ENCODE results near the gene NTM.

Gene NTM

DNA sequence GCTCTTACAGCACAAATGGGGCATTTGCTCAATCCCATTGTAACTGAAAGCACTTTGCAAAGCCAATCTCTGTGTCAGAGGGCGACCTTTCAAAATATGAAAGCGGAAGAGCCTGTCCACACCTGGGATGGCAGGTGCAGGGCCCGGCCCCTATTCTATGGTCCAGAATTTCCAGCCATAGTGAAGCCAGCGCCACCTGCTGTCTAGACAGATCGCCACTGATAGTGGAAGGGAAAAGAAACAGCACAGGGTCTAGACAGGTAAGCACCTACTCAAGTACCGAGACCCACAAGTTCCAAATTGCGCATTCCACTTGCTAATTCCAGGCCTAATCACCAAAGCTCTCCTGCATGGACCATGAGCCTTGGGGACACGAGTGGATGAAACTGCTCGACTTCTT, 141.4 kb downstream of the NTM start:
- no peak overlapping the region for H3K9ac ChIP-seq (ENCODE audit: low read depth, low read length)
- H3K4me1 ChIP-seq (ENCODE audit: control insufficient read depth, insufficient read depth, low read length), result no peaks in the 10 kb centered on the region
- no peak overlapping the region for H3K4me2 ChIP-seq (ENCODE audit: low read length)
- H3K36me3 ChIP-seq (ENCODE audit: insufficient read depth, low read length), result no peaks in the 10 kb centered on the region
- H3K9me3 ChIP-seq (replicated peaks; ENCODE audit: low read length), result no peaks in the 10 kb centered on the region
- H3K27me3 ChIP-seq (ENCODE audit: control insufficient read depth, insufficient read depth, low read length), result no peaks in the 10 kb centered on the region
- H3K4me3 ChIP-seq (ENCODE audit: low read length), result no peak overlapping the region

DNA sequence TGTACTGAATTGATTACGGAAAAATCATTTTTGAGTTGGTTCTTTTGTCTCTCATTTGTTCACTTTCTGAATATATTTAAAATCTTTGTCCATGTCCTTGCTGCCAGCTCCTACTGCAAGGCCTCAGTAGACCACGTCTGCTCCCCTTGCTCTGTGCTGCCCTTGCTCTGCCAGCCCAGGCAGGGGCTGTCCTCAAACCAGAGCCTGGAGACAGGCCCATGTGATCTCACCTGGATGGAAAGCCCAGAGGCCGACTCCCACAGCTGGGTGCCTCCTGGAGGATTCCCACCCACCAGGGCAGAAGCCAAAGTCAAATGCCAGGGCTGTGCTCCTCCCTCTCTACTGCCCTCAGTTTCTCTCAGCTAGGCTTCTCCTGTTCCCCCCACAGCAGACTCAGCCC, 141.8 kb downstream of the NTM start:
- no peak overlapping the region for H3K4me2 ChIP-seq (ENCODE audit: low read length)
- no peaks in the 10 kb centered on the region for H3K4me1 ChIP-seq (ENCODE audit: control insufficient read depth, insufficient read depth, low read length)
- H3K9me3 ChIP-seq (replicated peaks; ENCODE audit: low read length), result no peaks in the 10 kb centered on the region
- no peaks in the 10 kb centered on the region for H3K27me3 ChIP-seq (ENCODE audit: control insufficient read depth, insufficient read depth, low read length)
- H3K4me3 ChIP-seq (ENCODE audit: low read length), result no peak overlapping the region
- no peak overlapping the region for H3K9ac ChIP-seq (ENCODE audit: low read depth, low read length)
- H3K36me3 ChIP-seq (ENCODE audit: insufficient read depth, low read length), result no peaks in the 10 kb centered on the region

DNA sequence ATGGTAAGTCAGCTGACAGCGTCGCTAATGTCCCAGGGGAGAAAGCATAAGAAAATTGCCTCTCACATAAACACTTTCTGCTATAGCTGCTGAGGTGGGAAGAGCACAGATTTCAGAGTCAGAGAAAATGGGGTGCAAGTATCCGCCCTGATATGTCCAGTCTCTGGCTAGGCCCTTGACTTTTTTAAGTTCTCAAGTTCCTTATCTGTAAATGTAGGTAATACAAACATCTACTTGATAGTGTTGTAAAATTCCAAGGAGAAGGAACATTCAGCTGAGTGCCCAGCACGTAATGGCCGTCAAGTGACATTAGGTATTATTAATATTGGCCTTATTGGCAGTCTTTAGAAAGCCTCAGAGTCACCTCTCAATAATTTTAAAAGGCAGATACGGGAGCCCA, 143.6 kb downstream of the NTM start:
- no peaks in the 10 kb centered on the region for H3K9me3 ChIP-seq (replicated peaks; ENCODE audit: low read length)
- H3K4me2 ChIP-seq (ENCODE audit: low read length), result no peak overlapping the region
- no peaks in the 10 kb centered on the region for H3K36me3 ChIP-seq (ENCODE audit: insufficient read depth, low read length)
- no peaks in the 10 kb centered on the region for H3K4me1 ChIP-seq (ENCODE audit: control insufficient read depth, insufficient read depth, low read length)
- no peak overlapping the region for H3K9ac ChIP-seq (ENCODE audit: low read depth, low read length)
- H3K27me3 ChIP-seq (ENCODE audit: control insufficient read depth, insufficient read depth, low read length), result no peaks in the 10 kb centered on the region
- no peak overlapping the region for H3K4me3 ChIP-seq (ENCODE audit: low read length)

DNA sequence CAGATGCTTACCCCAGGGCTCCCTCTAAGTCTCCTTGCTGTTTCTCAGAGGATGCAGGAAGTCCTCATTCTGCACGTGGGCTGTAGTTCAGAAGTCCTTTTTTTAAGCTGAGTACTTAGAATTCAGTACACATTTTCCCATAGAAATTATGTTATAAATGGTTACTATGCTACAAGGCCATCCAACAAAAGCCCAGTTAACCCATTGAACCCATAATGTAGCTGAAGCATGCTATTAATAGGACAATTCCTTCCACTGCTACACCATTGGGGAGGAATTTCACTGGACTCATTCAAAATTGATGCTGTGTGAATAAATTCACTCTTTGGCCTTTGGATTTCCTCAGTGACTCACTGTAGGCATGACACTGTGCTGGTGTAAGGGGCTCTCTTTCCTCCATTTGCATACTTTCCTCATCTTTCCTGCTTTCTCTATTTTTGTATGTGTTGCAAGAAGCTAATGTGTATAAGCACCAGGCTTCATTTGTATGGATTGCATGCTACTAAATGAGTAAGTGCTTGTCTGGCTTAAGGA, 148.0 kb downstream of the NTM start:
- H3K36me3 ChIP-seq (ENCODE audit: insufficient read depth, low read length), result no peaks in the 10 kb centered on the region
- H3K27me3 ChIP-seq (ENCODE audit: control insufficient read depth, insufficient read depth, low read length), result no peaks in the 10 kb centered on the region
- H3K9me3 ChIP-seq (replicated peaks; ENCODE audit: low read length), result no peaks in the 10 kb centered on the region
- H3K9ac ChIP-seq (ENCODE audit: low read depth, low read length), result no peak overlapping the region
- H3K4me3 ChIP-seq (ENCODE audit: low read length), result no peak overlapping the region
- H3K4me2 ChIP-seq (ENCODE audit: low read length), result no peak overlapping the region
- H3K4me1 ChIP-seq (ENCODE audit: control insufficient read depth, insufficient read depth, low read length), result no peaks in the 10 kb centered on the region

DNA sequence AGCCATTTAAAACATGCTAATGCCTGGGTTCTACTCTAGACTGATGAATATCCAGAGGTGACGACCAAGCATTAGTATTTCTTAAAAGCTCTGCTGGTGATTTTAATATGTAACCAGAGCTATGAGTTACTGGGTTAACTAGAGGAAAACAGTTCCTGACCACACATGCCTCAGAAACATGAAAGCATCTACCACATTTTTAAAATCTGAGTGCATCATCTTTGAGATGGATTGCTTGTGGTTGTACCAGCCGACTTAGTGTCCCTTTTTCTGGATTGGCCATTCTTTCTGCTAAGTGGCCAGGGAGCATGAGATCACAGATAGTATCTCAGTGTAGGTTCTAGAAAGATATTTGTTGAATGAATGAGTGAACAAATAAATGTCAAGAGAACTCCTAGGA, 152.4 kb downstream of the NTM start:
- no peaks in the 10 kb centered on the region for H3K9me3 ChIP-seq (replicated peaks; ENCODE audit: low read length)
- H3K9ac ChIP-seq (ENCODE audit: low read depth, low read length), result no peak overlapping the region
- H3K36me3 ChIP-seq (ENCODE audit: insufficient read depth, low read length), result no peaks in the 10 kb centered on the region
- no peaks in the 10 kb centered on the region for H3K4me1 ChIP-seq (ENCODE audit: control insufficient read depth, insufficient read depth, low read length)
- H3K4me2 ChIP-seq (ENCODE audit: low read length), result no peak overlapping the region
- H3K4me3 ChIP-seq (ENCODE audit: low read length), result no peak overlapping the region
- H3K27me3 ChIP-seq (ENCODE audit: control insufficient read depth, insufficient read depth, low read length), result no peaks in the 10 kb centered on the region

DNA sequence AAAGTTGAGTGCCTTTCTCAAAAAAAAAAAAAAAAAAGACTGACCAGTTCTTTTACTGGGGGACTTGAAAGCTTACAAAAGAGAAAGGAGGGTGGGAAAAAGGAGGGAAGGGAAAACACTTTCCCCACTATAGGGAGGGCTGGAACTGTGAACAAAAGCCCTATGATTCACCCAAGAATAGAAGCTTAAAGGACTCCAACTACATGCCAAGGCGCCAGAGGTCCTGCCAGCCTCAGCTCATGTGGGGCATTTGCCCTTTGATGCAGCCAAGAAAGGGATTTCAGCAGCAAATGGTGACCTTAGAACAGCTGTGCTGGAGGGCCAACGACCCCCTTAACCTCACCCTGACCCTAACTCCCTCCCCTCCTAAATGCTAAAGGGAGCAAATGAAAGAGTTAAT, 160.0 kb downstream of the NTM start:
- Histone ChIP-seq H3K27me3 (ENCODE audit: control insufficient read depth, insufficient read depth, low read length) (no peaks in the 10 kb centered on the region), H3K9me3 (replicated peaks; ENCODE audit: low read length) (no peaks in the 10 kb centered on the region), H3K9ac (ENCODE audit: low read depth, low read length) (no peak overlapping the region), H3K36me3 (ENCODE audit: insufficient read depth, low read length) (no peaks in the 10 kb centered on the region), H3K4me1 (ENCODE audit: control insufficient read depth, insufficient read depth, low read length) (no peaks in the 10 kb centered on the region), H3K4me2 (ENCODE audit: low read length) (no peak overlapping the region), H3K4me3 (ENCODE audit: low read length) (no peak overlapping the region)

DNA sequence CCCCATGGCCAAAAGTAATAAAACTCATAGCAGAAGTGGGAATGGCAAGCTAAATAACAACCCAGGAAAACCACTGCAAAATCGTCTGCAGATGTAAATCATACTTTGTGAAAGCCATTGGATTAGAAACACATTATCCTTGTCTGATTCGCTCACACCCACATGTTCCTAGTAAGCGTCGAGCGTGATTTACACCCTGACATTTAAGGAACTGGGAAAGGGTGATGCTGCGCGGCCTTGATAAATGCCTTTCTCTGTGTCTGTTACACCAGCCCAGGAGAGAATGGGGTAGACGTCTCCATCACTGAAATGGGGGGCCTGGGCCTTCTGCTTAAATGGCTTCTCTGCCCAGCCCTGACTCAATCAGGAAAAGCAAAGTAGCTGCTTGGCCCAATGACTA, 162.7 kb downstream of the NTM start:
- no peaks in the 10 kb centered on the region for H3K27me3 ChIP-seq (ENCODE audit: control insufficient read depth, insufficient read depth, low read length)
- no peak overlapping the region for H3K4me2 ChIP-seq (ENCODE audit: low read length)
- no peaks in the 10 kb centered on the region for H3K4me1 ChIP-seq (ENCODE audit: control insufficient read depth, insufficient read depth, low read length)
- H3K9ac ChIP-seq (ENCODE audit: low read depth, low read length), result no peak overlapping the region
- H3K9me3 ChIP-seq (replicated peaks; ENCODE audit: low read length), result no peaks in the 10 kb centered on the region
- H3K36me3 ChIP-seq (ENCODE audit: insufficient read depth, low read length), result no peaks in the 10 kb centered on the region
- H3K4me3 ChIP-seq (ENCODE audit: low read length), result no peak overlapping the region

DNA sequence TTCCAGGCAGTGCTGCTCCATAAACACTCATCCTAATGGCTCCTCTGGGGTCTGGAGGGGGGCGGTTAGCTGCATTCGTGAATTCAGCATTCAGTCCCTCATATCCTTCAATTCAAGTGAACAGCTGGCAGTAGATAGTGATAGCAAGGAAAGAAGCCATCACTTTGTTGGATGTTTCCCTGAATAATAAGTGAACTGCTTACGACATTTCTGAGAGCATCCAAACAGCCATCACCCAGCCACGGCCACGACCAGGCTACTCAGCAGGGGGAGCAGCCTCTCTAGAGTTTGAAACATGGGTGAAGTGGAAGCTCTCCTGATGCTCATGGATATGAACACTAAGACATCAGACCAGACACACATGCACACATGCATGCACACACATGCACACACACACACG, 163.6 kb downstream of the NTM start:
- no peak overlapping the region for H3K4me3 ChIP-seq (ENCODE audit: low read length)
- no peaks in the 10 kb centered on the region for H3K4me1 ChIP-seq (ENCODE audit: control insufficient read depth, insufficient read depth, low read length)
- no peak overlapping the region for H3K4me2 ChIP-seq (ENCODE audit: low read length)
- no peaks in the 10 kb centered on the region for H3K27me3 ChIP-seq (ENCODE audit: control insufficient read depth, insufficient read depth, low read length)
- no peaks in the 10 kb centered on the region for H3K36me3 ChIP-seq (ENCODE audit: insufficient read depth, low read length)
- H3K9ac ChIP-seq (ENCODE audit: low read depth, low read length), result no peak overlapping the region
- no peaks in the 10 kb centered on the region for H3K9me3 ChIP-seq (replicated peaks; ENCODE audit: low read length)

DNA sequence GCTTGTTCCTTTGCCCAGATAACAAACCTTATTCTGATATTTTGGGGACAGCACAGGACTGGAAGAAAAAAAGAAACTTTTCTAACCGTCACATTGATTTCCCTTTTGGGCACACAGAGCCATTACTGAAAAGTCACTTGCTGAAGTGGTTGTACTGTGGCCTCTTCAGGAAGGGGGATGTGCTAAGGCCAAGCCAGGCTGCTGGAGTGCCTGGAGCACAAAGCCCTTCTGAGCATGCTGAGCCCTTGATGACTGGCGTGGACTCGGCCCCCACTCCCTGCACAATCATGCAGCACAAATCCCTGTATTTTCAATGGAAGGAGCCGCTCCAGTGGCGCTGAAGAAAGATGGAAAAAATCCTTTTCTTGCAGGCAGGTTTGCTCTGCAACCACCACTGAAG, 164.2 kb downstream of the NTM start:
- Histone ChIP-seq H3K27me3 (ENCODE audit: control insufficient read depth, insufficient read depth, low read length) (no peaks in the 10 kb centered on the region), H3K4me2 (ENCODE audit: low read length) (no peak overlapping the region), H3K9me3 (replicated peaks; ENCODE audit: low read length) (no peaks in the 10 kb centered on the region), H3K4me3 (ENCODE audit: low read length) (no peak overlapping the region), H3K9ac (ENCODE audit: low read depth, low read length) (no peak overlapping the region), H3K36me3 (ENCODE audit: insufficient read depth, low read length) (no peaks in the 10 kb centered on the region), H3K4me1 (ENCODE audit: control insufficient read depth, insufficient read depth, low read length) (no peaks in the 10 kb centered on the region)

DNA sequence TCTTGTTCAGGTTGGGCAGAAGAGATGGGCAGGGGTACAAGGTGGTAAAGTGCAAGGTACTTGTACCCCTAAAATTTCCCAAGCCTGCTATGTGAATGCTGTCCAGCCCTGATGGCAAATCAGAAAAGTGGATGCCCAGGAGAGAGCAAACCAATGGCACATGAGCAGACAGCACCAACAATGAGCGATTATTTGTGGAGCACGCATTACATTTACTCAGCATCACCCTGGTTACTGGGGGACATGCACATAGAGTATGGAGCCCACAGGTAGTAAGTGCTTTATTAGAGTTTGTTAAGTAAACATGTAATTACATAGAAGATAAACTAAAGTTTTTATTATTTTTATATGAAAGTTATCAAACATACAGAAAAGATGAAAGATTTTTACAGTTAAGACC, 165.7 kb downstream of the NTM start:
- Histone ChIP-seq H3K36me3 (ENCODE audit: insufficient read depth, low read length) (no peaks in the 10 kb centered on the region), H3K4me3 (ENCODE audit: low read length) (no peak overlapping the region), H3K27me3 (ENCODE audit: control insufficient read depth, insufficient read depth, low read length) (no peaks in the 10 kb centered on the region), H3K9me3 (replicated peaks; ENCODE audit: low read length) (no peaks in the 10 kb centered on the region), H3K9ac (ENCODE audit: low read depth, low read length) (no peak overlapping the region), H3K4me1 (ENCODE audit: control insufficient read depth, insufficient read depth, low read length) (no peaks in the 10 kb centered on the region), H3K4me2 (ENCODE audit: low read length) (no peak overlapping the region)

DNA sequence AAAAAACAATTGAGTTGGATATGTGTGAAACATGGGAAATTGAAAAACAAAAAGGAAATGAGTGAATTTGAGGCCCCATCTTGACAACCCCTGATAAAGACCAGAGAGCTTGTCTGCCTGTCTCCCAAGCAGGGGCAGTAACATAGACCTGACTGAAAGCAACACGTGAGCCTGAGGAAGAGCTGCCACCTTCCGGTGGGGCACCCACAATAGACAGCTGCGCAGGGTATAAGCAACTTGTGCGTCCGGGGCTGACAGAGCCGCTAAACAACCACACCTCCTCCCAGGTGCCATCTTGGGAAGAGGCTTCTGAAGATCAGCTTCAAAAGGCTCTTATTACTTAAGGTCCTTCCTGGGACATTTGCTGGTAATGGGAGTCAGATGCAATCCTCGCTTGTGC, 166.8 kb downstream of the NTM start:
- Histone ChIP-seq H3K9ac (ENCODE audit: low read depth, low read length) (no peak overlapping the region), H3K9me3 (replicated peaks; ENCODE audit: low read length) (no peaks in the 10 kb centered on the region), H3K4me2 (ENCODE audit: low read length) (no peak overlapping the region), H3K4me3 (ENCODE audit: low read length) (no peak overlapping the region), H3K4me1 (ENCODE audit: control insufficient read depth, insufficient read depth, low read length) (no peaks in the 10 kb centered on the region), H3K36me3 (ENCODE audit: insufficient read depth, low read length) (no peaks in the 10 kb centered on the region), H3K27me3 (ENCODE audit: control insufficient read depth, insufficient read depth, low read length) (no peaks in the 10 kb centered on the region)

DNA sequence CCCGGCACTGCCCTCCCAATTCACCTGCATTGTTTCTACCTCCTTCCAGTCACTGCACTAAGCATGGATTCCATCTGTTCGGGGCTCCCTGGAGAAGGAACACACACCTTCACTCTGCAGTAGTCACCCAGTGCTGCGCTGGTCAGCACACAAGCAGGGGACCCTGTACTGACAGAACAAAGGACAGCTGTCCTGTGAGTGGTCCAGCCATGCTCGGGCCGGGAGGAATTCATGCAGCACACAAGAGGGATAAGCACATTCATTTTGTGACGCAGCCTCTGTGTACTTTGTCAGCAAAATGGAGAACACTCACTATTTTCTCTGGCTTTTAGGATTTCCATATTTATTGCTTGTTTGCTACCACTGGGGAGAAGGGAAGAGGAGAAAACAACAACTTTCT, 167.3 kb downstream of the NTM start:
- no peak overlapping the region for H3K4me2 ChIP-seq (ENCODE audit: low read length)
- H3K27me3 ChIP-seq (ENCODE audit: control insufficient read depth, insufficient read depth, low read length), result no peaks in the 10 kb centered on the region
- no peak overlapping the region for H3K9ac ChIP-seq (ENCODE audit: low read depth, low read length)
- H3K4me3 ChIP-seq (ENCODE audit: low read length), result no peak overlapping the region
- no peaks in the 10 kb centered on the region for H3K4me1 ChIP-seq (ENCODE audit: control insufficient read depth, insufficient read depth, low read length)
- no peaks in the 10 kb centered on the region for H3K9me3 ChIP-seq (replicated peaks; ENCODE audit: low read length)
- no peaks in the 10 kb centered on the region for H3K36me3 ChIP-seq (ENCODE audit: insufficient read depth, low read length)
